ENCODE data around the gene CHRNB2.

DNA sequence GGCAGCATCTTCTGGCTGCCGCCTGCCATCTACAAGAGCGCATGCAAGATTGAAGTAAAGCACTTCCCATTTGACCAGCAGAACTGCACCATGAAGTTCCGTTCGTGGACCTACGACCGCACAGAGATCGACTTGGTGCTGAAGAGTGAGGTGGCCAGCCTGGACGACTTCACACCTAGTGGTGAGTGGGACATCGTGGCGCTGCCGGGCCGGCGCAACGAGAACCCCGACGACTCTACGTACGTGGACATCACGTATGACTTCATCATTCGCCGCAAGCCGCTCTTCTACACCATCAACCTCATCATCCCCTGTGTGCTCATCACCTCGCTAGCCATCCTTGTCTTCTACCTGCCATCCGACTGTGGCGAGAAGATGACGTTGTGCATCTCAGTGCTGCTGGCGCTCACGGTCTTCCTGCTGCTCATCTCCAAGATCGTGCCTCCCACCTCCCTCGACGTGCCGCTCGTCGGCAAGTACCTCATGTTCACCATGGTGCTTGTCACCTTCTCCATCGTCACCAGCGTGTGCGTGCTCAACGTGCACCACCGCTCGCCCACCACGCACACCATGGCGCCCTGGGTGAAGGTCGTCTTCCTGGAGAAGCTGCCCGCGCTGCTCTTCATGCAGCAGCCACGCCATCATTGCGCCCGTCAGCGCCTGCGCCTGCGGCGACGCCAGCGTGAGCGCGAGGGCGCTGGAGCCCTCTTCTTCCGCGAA lies 3.8 kb downstream of the CHRNB2 start:
- TF ChIP-seq, protein P1, sequence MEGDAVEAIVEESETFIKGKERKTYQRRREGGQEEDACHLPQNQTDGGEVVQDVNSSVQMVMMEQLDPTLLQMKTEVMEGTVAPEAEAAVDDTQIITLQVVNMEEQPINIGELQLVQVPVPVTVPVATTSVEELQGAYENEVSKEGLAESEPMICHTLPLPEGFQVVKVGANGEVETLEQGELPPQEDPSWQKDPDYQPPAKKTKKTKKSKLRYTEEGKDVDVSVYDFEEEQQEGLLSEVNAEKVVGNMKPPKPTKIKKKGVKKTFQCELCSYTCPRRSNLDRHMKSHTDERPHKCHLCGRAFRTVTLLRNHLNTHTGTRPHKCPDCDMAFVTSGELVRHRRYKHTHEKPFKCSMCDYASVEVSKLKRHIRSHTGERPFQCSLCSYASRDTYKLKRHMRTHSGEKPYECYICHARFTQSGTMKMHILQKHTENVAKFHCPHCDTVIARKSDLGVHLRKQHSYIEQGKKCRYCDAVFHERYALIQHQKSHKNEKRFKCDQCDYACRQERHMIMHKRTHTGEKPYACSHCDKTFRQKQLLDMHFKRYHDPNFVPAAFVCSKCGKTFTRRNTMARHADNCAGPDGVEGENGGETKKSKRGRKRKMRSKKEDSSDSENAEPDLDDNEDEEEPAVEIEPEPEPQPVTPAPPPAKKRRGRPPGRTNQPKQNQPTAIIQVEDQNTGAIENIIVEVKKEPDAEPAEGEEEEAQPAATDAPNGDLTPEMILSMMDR (conservative IDR thresholded peaks at IDR 0.05): no peak
- TF ChIP-seq EZH2 (IDR thresholded peaks at IDR 0.05; ENCODE audit: low read depth): no peak
